Measurements from ENCODE around the gene LTA4H. TPM values are rescaled to one million over a fixed set of nuclear protein-coding genes. Genes with fewer than 3 reads are reported as not detected.

LTA4H gene
- total and polyA plus RNA-seq, 2 of the 4 experiments (the other 2 are of a cell fraction), result 41.0 to 43.3 TPM

- Histone ChIP-seq H3K4ac (ENCODE audit: low read depth, low read length) (no peak overlapping the region), H3K9ac (ENCODE audit: low read depth, low read length) (no peak overlapping the region), H2AK9ac (replicated peaks; ENCODE audit: low read depth, low read length, poor library complexity) (peak overlapping the region; percentile 71), H3K14ac (replicated peaks; ENCODE audit: low read depth, low read length) (no peak overlapping the region), H3K79me1 (ENCODE audit: low read depth in 1 of 2, low read length in 2 of 2) (no peaks in the 10 kb centered on the region), H3K23ac (ENCODE audit: low read depth, low read length) (no peak overlapping the region), H3K9me1 (ENCODE audit: insufficient read depth, low read length) (no peaks in the 10 kb centered on the region), H4K91ac (ENCODE audit: insufficient read depth, low read depth, low read length) (no peak overlapping the region), H3K27ac (ENCODE audit: insufficient read depth, low read length) (no peak overlapping the region), H2BK20ac (ENCODE audit: low read depth, low read length) (no peak overlapping the region), H2BK120ac (ENCODE audit: low read depth, low read length) (no peak overlapping the region), H4K8ac (ENCODE audit: low read depth in 2 of 2, low read length in 2 of 2) (no peak overlapping the region), H4K20me1 (ENCODE audit: insufficient read depth, low read length) (no peaks in the 10 kb centered on the region), H3K9me3 (ENCODE audit: control insufficient read depth, insufficient read depth, low read length) (no peaks in the 10 kb centered on the region), H2AK5ac (ENCODE audit: low read depth, low read length) (no peak overlapping the region), H2AFZ (replicated peaks; ENCODE audit: low read length, poor library complexity) (no peak overlapping the region), H3K18ac (ENCODE audit: low read depth, low read length) (no peak overlapping the region), H3K4me1 (ENCODE audit: control insufficient read depth, insufficient read depth, low read length) (no peaks in the 10 kb centered on the region), H3K4me3 (ENCODE audit: insufficient read depth, low read depth, low read length) (no peak overlapping the region), H3K36me3 (ENCODE audit: control insufficient read depth, insufficient read depth, low read length) (no peaks in the 10 kb centered on the region), H2BK5ac (ENCODE audit: low read depth, low read length, poor library complexity, severe bottlenecking) (no peak overlapping the region), H4K5ac (ENCODE audit: low read depth, low read length) (no peak overlapping the region), H3K27me3 (ENCODE audit: control insufficient read depth, insufficient read depth, low read length) (peaks cover 7% of the 10 kb centered on the region), H3K4me2 (ENCODE audit: low read depth, low read length) (no peak overlapping the region), H2BK15ac (ENCODE audit: low read depth, low read length) (no peak overlapping the region), H3K56ac (ENCODE audit: extremely low read depth, insufficient read depth, low read length) (no peak overlapping the region)
- CTCF ChIA-PET, result no interaction called here
- dilution Hi-C loops (cut with HindIII; ENCODE audit: low sequenced_read_pairs, unreplicated experiment), result no loop called here
- WGBS, 2 experiments (ENCODE audit: extremely low coverage in 2 of 2, insufficient read length in 1 of 2), result 40% methylated on average over 1 of the region's 7 CpGs; no CpG with 5 or more reads in 1 of the 2 experiments
- ATAC-seq (ENCODE audit: low read depth) (no peak), DNase-seq (no peak)
- intact Hi-C loops (cut with micrococcal nuclease), result no loop called here
- POLR2A ChIA-PET (ENCODE audit: unreplicated experiment), result no interaction called here
- TF ChIP-seq RAD21 (IDR thresholded peaks at IDR 0.05; ENCODE audit: low read length), result no peak
- TF ChIP-seq NFE2L2 (IDR thresholded peaks at IDR 0.05; ENCODE audit: low read depth, low read length), result no peak
- TF ChIP-seq BHLHE40 (IDR thresholded peaks at IDR 0.05; ENCODE audit: low read depth, low read length), result no peak
- no peak for TF ChIP-seq CEBPB (IDR thresholded peaks at IDR 0.05; ENCODE audit: low read depth, low read length)
- no peak for TF ChIP-seq SMC3 (IDR thresholded peaks at IDR 0.05; ENCODE audit: low read depth, low read length)
- no peak for TF ChIP-seq RCOR1 (IDR thresholded peaks at IDR 0.05; ENCODE audit: insufficient replicate concordance, low read length)
- TF ChIP-seq, protein P1, sequence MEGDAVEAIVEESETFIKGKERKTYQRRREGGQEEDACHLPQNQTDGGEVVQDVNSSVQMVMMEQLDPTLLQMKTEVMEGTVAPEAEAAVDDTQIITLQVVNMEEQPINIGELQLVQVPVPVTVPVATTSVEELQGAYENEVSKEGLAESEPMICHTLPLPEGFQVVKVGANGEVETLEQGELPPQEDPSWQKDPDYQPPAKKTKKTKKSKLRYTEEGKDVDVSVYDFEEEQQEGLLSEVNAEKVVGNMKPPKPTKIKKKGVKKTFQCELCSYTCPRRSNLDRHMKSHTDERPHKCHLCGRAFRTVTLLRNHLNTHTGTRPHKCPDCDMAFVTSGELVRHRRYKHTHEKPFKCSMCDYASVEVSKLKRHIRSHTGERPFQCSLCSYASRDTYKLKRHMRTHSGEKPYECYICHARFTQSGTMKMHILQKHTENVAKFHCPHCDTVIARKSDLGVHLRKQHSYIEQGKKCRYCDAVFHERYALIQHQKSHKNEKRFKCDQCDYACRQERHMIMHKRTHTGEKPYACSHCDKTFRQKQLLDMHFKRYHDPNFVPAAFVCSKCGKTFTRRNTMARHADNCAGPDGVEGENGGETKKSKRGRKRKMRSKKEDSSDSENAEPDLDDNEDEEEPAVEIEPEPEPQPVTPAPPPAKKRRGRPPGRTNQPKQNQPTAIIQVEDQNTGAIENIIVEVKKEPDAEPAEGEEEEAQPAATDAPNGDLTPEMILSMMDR (conservative IDR thresholded peaks at IDR 0.05; ENCODE audit: low read depth, low read length), result no peak
- TF ChIP-seq CHD1 (IDR thresholded peaks at IDR 0.05; ENCODE audit: low read depth, low read length), result no peak
- TF ChIP-seq, protein P2, sequence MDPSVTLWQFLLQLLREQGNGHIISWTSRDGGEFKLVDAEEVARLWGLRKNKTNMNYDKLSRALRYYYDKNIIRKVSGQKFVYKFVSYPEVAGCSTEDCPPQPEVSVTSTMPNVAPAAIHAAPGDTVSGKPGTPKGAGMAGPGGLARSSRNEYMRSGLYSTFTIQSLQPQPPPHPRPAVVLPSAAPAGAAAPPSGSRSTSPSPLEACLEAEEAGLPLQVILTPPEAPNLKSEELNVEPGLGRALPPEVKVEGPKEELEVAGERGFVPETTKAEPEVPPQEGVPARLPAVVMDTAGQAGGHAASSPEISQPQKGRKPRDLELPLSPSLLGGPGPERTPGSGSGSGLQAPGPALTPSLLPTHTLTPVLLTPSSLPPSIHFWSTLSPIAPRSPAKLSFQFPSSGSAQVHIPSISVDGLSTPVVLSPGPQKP (IDR thresholded peaks at IDR 0.05; ENCODE audit: borderline replicate concordance, low read depth, low read length), result no peak
- BruUV-seq (replicated peaks), result no TSS peak
- in situ Hi-C loops (cut with MboI; ENCODE audit: low sequenced_read_pairs), result no loop called here
These were observed 64.5 kb downstream of the LTA4H start for GRCh38 chr12:95970905-95971304.

All from IMR-90 (cell line).